Pons (tissue), 1 donor: ENCODE measurements around the gene DDX1.
"Not testable (repeated sequence)": the region's sequence is repeated elsewhere in the genome, so short reads cannot be mapped to it uniquely, and the experiment has no call there.

Experiments used
- DNase-seq: peaks from one replicate; pipeline ENCODE4 v3.0.0-alpha.2; 2016; ENCODE audit warnings: low spot score

Gene DDX1

GRCh38 chr2:15595936-15596335, 4.3 kb downstream of the DDX1 start:
- DNase-seq, result no peak

GRCh38 chr2:15596350-15596749, 4.7 kb downstream of the DDX1 start:
- DNase-seq, result no peak

- no peak for DNase-seq
Observed at GRCh38 chr2:15596968-15597367, 5.3 kb downstream of the DDX1 start.

GRCh38 chr2:15599994-15600393, 8.3 kb downstream of the DDX1 start:
- DNase-seq, result no peak

GRCh38 chr2:15601681-15602080, 10.0 kb downstream of the DDX1 start:
- no peak for DNase-seq

GRCh38 chr2:15602393-15602792, 10.7 kb downstream of the DDX1 start:
- DNase-seq, result no peak

- no peak for DNase-seq
Observed at GRCh38 chr2:15603044-15603765, 11.5 kb downstream of the DDX1 start.

GRCh38 chr2:15603948-15604347, 12.3 kb downstream of the DDX1 start:
- no peak for DNase-seq

- DNase-seq, result no peak
Observed at GRCh38 chr2:15605721-15606120, 14.1 kb downstream of the DDX1 start.

- DNase-seq, result no peak
Observed at GRCh38 chr2:15606481-15607441, 15.1 kb downstream of the DDX1 start.

- DNase-seq, result no peak
Observed at GRCh38 chr2:15607709-15608391, 16.2 kb downstream of the DDX1 start.

GRCh38 chr2:15608392-15608761, 16.7 kb downstream of the DDX1 start:
- DNase-seq, result no peak

- DNase-seq, result no peak
Observed at GRCh38 chr2:15609341-15610042, 17.8 kb downstream of the DDX1 start.

- DNase-seq, result no peak
Observed at GRCh38 chr2:15610430-15610952, 18.8 kb downstream of the DDX1 start.

GRCh38 chr2:15612101-15612500, 20.4 kb downstream of the DDX1 start:
- DNase-seq, result not testable (repeated sequence)

- no peak for DNase-seq
Observed at GRCh38 chr2:15613736-15614429, 22.2 kb downstream of the DDX1 start.

- DNase-seq, result no peak
Observed at GRCh38 chr2:15614545-15615300, 23.1 kb downstream of the DDX1 start.

GRCh38 chr2:15615301-15615920, 23.7 kb downstream of the DDX1 start:
- no peak for DNase-seq

- no peak for DNase-seq
Observed at GRCh38 chr2:15616429-15616828, 24.8 kb downstream of the DDX1 start.
